HUDEP-2 (cell line): ENCODE measurements around the gene CCDC107.
"Not testable (repeated sequence)": the region's sequence is repeated elsewhere in the genome, so short reads cannot be mapped to it uniquely, and the experiment has no call there.

Experiments
- DNase-seq, 76 experiments: peaks; one replicate each; lab custom pipeline; 2025; ENCODE audit not compliant: unreplicated experiment in 76 of 76; lab: John Stamatoyannopoulos, UW

The CCDC107 gene

DNA sequence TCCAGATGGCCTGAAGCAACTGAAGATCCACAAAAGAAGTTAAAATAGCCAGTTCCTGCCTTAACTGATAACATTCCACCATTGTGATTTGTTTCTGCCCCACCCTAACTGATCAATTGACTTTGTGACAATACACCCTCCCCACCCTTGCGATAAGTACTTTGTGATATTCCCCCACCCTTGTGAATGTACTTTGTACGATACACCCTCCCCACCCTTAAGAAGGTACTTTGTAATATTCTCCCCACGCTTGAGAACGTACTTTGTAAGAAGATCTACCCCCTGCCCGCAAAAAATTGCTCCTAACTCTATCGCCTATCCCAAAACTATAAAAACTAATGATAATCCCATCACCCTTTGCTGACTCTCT is 21.2 kb upstream of the CCDC107 start:
- DNase-seq = not testable (repeated sequence)

DNA sequence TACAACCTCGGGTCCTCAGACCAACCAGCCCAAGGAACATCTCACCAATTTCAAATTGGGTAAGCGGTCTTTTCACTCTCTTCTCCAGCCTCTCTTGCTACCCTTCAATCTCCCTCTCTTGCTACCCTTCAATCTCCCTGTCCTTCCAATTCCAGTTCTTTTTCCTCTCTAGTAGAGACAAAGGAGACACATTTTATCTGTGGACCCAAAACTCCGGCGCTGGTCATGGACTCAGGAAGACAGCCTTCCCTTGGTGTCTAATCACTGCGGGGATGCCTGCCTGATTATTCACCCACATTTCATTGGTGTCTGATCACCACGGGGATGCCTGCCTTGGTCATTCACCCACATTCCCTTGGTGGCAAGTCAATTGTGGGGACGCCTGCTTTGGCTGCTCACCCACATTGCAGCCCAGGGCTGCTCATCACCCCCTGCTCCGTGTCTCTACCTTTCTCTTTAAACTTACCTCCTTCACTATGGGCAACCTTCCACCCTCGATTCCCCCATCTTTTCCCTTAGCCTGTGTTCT is 20.6 kb upstream of the CCDC107 start:
- not testable (repeated sequence) for DNase-seq

DNA sequence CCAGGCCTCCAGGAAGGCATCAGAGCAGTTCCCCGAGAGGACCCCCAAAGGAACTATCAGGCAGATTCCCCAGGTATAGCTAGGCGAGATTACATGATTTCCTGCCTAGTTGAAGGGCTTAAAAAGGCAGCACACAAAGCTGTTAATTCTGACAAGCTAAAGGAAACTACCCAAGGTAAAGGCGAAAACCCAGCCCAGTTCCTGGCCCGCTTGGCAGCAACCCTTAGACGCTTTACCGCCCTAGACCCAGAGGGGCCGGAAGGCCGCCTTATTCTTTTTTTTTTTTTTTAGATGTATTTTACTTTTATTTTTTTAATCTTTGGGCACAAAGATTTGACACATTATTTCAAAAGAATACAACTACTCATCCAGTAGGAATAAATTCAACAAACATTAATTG is 19.3 kb upstream of the CCDC107 start:
- DNase-seq = not testable (repeated sequence)

DNA sequence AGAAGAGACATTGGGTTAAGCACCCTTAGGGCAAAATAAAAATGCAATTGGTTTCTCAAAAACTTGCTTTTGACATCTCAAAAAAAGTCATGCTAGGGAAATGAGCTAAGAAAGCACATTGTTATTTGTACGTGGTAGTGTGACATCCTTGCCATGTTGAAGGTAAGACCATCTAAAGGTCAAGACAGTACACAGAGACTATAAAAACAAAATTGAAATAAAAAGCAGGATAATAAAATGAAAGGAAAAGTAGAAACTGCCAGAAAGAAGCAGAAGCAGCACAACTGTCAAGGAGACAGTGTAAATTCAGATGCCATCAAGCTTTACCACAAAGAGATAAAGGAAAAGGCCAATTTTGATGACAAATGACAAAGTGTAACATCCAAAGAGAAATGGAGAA is 18.9 kb upstream of the CCDC107 start:
- DNase-seq = not testable (repeated sequence)

DNA sequence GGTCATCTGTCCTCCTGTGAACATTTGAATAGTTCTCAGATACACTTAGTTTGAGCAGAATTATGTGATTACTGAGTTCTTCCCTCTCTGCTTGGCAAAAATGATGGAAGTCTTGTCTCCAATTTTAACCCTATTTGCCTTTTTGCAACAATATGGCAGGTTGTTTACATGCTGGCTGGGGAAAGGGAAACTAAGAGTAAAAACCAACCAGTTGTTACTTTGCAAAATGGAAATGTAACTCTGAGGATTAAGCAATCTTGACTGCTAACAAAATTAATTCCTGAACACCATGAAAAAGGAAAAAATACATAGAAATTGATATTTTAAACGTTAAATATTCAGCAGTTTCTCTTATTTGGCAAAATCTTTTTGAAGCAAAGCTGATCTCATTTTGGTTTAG is 18.5 kb upstream of the CCDC107 start:
- DNase-seq = no peak

DNA sequence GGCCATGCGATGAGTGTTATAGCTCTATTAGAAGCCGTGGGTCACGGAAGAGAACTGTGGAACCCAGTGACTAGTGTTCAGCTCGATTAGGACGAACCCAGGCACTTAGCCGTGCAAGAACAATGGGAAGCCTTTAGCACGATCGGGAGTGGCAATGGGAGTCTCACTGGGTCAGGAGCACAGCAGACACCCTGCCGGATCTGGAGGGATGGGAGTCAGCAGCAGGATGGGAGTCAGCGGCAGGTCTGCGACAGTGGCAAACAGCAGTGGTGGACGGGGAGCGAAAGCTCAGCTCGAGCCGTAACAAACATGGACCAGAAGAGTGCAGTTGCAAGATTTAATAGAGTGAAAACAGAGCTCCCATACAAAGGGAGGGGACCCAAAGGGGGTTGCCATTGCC is 17.7 kb upstream of the CCDC107 start:
- not testable (repeated sequence) for DNase-seq

DNA sequence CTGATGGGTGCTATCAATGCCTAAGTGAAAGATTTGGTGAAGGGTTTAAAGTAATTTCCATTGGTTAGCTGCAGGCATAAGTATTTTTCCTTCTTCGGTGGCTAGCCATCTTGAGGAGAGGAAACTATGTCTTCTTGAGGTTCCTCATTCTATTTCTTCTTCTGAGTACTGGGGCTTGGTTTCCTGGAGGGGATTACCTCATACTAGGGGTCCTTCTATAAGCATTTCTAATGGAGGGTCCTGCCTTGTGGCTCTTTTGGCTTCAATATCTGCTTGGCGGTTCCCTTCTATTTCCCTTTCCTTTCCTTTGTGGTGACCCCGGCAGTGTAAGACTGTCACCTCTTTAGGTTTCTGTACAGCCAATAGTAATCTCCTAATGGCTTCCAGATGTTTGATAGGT is 16.6 kb upstream of the CCDC107 start:
- not testable (repeated sequence) for DNase-seq

DNA sequence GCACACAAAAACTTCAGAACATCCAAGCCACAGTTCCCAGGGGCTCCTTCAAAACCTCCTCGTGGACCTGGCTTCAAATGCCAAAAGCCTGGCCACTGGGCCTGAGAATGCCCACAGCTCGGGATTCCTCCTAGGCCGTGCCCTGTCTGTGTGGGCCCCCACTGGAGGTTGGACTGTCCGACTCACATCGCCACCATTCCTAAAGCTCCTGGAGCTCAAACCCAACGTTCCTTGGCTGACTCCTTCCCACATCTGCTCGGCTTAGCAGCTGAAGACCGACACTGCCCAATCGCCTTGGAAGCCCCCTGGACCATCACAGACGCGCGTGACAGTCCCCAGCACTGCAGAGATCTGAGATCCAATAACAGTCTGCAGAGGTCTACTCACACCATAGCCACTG is 15.0 kb upstream of the CCDC107 start:
- DNase-seq = no peak

DNA sequence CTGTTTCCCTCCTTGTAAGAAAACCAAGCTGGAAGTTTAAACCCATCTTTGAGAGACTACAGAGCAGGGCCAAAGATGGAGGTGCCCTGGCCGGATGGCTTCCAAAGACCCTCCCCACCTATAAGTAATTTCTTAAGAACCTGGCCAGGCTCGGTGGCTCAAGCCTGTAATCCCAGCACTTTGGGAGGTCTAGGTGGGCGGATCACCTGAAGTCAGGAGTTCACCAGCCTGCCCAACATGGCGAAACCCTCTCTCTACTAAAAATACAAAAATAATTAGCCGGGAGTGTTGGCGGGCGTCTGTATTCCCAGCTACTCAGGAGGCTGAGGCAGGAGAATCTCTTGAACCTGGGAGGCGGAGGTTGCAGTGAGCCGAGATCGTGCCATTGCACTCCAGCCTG is 12.4 kb upstream of the CCDC107 start:
- not testable (repeated sequence) for DNase-seq

DNA sequence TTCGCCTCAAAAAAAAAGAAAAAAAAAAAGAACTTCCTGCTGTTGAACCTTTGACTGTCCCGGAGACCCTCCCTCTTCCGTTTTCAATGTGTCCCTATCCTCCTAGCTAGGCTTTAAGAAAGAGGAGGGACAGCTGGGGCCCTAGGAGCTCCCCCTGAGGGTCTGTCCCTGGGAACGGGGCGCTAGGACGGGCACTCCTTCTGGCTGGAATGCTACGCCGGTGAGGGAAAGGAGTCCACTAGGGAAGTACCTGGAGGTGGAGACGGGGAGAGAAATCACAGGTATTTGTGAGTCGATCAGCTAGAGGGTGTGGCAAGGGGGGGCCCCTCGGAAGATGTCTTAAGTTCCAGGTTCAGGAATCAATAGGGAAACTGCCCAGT is 11.9 kb upstream of the CCDC107 start:
- no peak for DNase-seq

DNA sequence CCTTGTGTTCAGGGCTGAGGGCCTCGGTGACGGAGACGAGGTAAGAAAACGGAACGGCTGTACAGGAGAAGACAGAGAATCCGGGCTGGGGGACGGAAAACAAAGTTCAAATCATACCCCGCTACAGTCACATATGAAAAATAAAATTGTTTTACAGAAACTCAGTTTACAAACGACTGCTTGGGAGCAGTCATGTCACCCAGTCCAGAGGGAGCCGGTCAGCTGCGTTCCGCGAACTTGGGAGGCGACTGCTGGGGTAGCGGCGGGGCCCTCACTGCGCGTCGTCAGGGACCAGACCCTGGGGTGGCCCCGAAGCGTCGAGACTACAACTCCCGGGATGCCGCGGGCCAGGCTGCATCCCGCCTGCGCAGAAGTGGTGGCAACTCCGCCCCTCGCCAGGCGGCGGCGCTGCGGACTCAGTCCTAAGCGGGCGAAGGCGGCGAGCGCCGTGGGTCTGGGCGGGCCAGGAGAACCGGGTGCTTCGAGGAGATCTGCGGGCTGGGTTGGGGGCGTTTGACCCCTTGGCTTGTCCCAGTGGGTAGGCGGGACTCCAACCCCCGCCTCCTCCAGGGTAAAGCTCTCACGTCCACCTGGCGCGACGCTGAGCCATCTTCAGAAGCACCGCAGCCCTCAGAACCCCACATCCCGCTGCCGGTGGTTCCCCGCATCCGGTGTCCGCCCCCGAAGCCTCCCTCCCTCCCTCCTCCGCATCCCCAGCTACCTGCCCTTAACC is 11.4 kb upstream of the CCDC107 start:
- peak in 71 of 76 experiments; percentile 15 to 89 (median 70) for DNase-seq

DNA sequence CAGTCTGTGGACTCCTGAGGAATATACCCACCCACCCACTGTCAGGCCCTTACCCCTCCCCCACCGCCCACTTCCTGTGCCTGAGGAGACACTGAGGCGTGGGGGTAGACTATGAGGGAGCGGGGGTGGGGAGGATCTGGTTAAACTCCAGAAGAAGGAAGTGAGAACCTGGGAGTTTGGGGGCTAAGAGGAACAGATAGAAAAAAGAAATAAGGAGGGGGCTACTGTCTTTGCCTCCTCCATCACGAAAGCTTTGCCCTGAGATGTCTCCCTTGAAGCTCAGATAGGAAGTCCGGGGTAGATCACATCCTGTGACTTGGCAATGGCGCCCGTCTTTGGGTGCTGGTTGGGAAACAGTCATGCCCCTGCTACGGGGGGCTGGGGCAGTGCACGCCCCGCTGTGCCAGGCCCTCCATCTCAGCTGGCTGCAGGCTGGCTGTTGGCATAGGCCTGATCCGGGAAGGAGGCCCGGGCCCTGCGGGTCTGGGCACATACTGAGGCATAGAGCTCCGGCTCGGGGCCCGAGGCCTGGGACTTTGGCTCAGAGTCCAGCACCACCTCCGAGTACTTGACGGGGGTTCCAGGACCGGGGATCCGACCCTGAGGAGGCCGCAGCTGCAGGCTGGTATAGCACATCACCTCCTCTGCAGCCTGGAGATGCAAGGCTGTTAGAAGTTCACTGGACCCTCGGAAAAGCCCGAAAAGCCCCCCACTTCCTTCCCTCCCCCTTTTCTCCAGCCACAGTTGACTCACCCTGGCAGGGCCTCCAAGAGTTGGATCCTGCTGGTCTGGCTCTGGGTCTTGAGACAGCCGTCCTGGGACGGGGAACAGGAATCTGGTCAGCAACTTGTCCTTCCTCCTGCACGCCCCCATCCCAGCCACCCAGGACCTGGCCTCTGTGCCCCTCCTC is 8.4 kb upstream of the CCDC107 start:
- DNase-seq = no peak

DNA sequence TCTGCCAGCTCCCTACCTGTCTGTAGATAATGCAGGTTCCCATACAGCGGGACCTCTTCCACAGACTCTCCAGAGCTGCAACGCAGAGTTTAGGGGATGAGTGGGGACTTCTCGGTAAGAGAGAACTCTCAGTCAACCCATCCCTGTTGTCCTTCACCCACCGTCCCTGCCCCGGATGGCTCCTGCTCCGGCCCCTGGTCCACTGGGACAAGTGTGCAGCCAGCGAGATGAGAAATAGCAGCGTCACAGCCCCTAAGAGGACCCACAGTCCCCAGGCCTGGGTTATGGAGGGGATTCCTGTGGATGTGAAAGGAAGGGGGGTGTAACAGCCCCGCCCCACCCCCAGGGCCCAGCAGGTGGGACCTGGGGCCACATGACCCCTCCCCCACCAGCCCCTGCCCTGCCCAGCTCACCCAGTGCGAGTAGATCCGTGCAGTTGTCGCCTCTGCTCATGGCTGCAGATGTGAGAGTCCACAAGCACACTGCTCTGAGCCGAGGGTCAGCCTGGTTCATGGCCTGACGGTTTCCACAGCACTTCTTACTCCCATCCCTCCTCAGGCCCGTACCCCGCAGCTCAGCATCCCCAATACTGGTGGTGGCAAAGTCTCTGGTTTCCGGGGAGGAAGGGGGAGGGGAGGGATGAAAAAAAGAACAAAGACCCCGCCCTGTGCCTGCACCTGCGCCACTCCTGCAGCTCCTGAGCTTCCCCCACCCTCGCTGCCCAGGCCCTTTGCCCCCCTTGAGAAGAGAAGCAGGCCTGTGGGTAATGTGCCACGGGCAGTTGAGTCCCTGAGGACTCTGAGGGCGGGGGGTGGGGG is 7.5 kb upstream of the CCDC107 start, which contains the start of gene SIT1:
Gene SIT1, minus strand, starts transcription at position 591 of the 818 bp plus-strand sequence. Its CDS starts 78 bp downstream, at position 513.
- DNase-seq = no peak

DNA sequence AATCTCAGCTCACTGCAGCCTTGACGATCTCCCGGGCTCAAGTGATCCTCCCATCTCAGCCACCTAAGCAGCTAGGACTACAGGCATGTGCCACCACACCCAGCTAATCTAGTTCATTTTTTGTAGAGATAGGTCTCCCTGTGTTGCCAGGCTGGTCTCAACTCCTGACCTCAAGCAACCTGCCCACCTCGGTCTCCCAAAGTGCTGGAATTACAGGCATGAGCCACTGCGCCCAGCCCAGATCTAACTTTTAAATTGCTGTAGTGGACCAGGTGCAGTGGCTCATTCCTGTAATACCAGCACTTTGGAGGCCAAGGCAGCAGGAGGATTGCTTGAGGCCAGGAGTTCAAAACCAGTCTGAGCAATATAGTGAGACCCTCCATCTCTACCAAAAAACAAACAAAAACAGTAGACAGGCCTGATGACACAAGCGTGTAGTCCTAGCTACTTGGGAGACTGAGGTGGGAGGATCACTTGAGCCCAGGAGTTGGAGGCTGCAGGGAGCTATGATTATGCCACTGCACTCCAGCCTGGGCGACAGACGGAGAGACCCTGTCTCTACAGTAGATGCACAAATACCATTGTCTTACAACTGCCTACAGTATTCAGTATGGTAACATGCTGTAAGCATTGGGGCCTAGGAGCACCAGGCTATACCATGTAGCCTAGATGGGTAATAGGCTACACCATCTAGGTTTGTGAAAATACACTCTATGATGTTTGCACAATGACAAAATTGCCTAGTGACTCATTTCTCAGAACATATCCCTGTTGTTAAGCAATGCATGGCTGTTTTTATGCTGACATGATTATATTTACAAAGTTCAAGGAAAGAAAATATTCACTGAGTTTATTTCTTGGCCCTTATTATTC is 5.9 kb upstream of the CCDC107 start:
- peak in 2 of 76 experiments; percentile 2 for DNase-seq

DNA sequence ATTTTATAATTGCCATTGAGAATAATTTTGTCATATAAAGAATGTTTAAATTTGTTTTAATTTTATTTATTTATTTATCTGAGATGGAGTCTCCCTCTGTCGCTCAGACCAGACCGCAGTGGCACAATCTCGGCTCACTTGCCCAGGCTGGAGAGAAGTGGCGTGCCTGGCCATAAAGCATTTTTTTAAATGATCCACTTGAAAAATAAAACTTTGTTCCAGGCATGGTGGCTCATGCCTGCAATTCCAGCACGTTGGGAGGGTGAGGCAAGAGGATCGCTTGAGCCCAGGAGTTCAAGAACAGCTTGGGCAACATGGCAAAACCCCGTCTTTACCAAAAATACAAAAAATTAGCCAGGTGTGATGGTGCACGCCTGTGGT is 5.3 kb upstream of the CCDC107 start:
- DNase-seq = no peak

DNA sequence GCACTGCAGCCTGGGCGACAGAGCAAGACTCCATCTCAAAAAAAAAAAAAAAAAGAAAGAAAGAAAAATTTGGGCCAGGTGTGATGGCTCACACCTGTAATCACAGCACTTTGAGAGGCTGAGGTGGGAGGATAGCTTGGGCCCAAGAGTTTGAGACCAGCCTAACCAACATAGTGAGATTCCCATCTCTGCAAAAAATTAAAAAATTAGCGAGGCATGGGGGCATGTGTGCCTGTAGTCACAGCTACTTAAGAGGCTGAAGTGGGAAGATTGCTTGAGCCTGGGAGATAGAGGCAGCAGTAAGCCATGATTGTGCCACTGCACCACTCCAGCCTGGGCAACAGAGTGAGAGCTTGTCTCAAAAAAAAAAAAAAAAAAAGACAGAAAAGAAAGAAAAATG is 4.5 kb upstream of the CCDC107 start:
- DNase-seq = no peak

DNA sequence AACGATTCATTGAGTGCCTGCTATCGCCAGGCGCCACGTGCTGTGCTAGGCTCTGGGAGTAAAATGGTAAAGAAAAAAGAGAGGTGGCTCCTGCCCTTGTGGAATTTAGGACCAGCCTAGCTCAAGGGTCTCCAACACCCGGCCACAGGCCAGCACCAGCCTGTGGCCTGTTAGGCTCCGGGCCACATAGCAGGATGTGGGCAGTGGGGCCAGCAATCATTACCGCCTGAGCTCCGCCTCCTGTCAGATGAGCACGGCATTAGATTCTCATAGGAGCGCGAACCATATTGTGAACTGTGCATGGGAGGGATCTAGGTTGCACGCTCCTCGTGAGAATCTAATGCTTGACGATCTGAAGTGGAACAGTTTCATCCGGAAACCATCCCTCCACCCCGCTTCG is 1.7 kb upstream of the CCDC107 start:
- no peak for DNase-seq

DNA sequence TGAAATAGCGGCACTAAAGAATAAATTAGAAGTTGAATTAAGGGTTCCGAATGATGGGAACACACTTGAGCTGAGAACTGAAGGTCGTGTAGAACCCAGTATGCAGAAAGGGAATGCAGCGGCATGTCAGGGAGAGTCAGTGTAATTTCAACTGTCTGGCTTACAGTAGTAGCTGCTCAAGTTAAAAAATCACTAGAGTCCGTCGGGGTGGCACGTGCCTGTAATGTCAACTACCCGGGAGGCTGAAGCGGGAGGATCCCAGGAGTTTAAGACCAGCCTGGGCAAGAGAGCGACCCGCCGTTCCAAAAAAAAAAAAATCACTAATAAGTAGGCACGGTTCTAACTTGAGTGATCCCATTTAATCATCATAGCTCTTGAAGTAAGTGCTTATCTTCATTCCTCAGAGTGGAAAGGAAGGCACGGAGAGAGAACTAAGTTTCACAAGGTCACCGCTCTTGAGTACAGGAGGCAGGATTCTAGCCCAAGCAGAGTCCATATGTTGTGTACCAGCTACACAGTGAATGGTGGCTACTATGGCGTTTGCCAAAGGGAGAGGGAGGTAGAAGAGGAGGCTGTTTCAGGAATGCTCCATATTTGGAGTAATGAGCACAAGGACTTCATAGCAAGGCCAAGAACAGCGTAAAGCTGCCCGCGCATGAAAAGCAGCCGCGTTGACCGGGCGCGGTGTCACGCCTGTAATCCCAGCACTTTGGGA is 1.1 kb upstream of the CCDC107 start:
- no peak for DNase-seq

DNA sequence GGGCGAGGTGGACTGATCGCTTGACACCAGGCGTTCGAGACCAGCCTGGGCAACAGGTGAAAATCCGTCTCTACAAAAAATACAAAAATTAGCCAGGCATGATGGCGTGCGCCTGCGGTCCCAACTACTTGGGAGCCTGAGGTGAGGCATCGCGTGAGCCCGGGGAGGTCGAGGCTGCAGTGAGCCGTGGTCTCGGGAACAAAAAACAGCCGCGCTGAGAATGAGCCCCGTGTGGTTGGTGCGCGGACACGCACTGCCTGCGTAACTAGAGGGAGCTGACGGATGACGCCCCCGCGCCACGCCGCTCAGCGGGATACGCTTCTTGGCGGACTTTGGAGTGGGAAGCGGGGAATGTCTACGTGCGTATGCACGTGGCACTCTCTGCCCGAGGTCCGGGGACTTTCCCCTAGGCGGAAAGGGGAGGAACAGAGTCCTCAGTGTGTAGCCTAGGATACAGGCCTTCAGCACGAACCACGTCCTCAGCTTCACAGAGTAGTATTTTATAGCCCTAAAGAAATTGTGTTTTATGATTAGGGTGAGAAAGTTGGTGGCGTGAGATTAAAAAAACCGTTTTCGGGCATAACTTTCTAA is 451 bp upstream of the CCDC107 start, which contains the start of gene RMRP:
Gene RMRP, minus strand, starts transcription at position 474 of the 591 bp plus-strand sequence.
- peak in 74 of 76 experiments; percentile 65 to 98 (median 95) for DNase-seq
